Gastrocnemius medialis (tissue), 4 donors: ENCODE results near the gene MAPK4. TPM values are rescaled to one million over a fixed set of nuclear protein-coding genes. Genes with fewer than 3 reads are reported as not detected.

ENCODE experiments used
- ATAC-seq, 2 donors: fragments of 150-250 bp; one replicate each; pipeline ENCODE4 v1.9.1; 2016
- DNase-seq, 2 donors: peaks; one replicate each; pipeline ENCODE4 v3.0.0-alpha.2; 2019
- H3K27ac ChIP-seq, 4 donors: fragments of 200-600 bp; sonication (generic); 1 replicate in 1 of 4; 2 replicates in 3 of 4; pipeline ENCODE4 v1.5.1; 2016 to 2018; ENCODE audit warnings: mild to moderate bottlenecking in 2 of 4, moderate library complexity in 1 of 4
- H3K27me3 ChIP-seq, 3 donors: fragments of 200-600 bp; sonication (generic) in 2 of 3; 1 replicate in 1 of 3; 2 replicates in 2 of 3; pipeline versions ENCODE4 v1.5.1 to v1.6.0; 2016 to 2019; ENCODE audit warnings: mild to moderate bottlenecking in 1 of 3, moderate library complexity in 1 of 3
- H3K36me3 ChIP-seq, 2 donors: fragments of 200-600 bp; sonication (generic) in 1 of 2; one replicate each; pipeline ENCODE4 v1.5.1; 2017 to 2018
- H3K4me1 ChIP-seq, 2 donors: fragments of 200-600 bp; sonication (generic) in 1 of 2; one replicate each; pipeline ENCODE4 v1.5.1; 2016 to 2017; ENCODE audit warnings: mild to moderate bottlenecking in 2 of 2
- H3K4me3 ChIP-seq, 4 donors: fragments of 200-600 bp; sonication (generic) in 3 of 4; 1 replicate in 1 of 4; 2 replicates in 3 of 4; pipeline ENCODE4 v1.5.1; 2016 to 2019; ENCODE audit warnings: mild to moderate bottlenecking in 2 of 4
- H3K9me3 ChIP-seq, 3 donors: fragments of 200-600 bp; sonication (generic) in 2 of 3; 1 replicate in 1 of 3; 2 replicates in 2 of 3; pipeline ENCODE4 v1.5.1; 2016 to 2019
- CTCF ChIP-seq, 5 experiments: fragments of 450-650 bp in 3 of 5; fragments of 200-600 bp in 2 of 5; sonication (generic) in 2 of 5; IDR thresholded peaks in 4 of 5; conservative IDR thresholded peaks in 1 of 5; 1 replicate in 4 of 5; 2 replicates in 1 of 5; pipeline ENCODE4 v1.5.1; 2016 to 2019; ENCODE audit warnings: antibody characterized with exemption in 5 of 5, mild to moderate bottlenecking in 3 of 5, moderate library complexity in 3 of 5
- POLR2A ChIP-seq, 2 donors: fragments of 450-650 bp; IDR thresholded peaks; one replicate each; pipeline ENCODE4 v1.6.1; 2017; ENCODE audit warnings: antibody characterized with exemption in 2 of 2, mild to moderate bottlenecking in 2 of 2, moderate library complexity in 2 of 2
- in situ Hi-C, 4 donors: fragments of 200-750 bp; cut with MboI; loops; one replicate each; pipeline versions ENCODE4 v1.15.0 to v1.8.0; 2017; ENCODE audit warnings: low sequenced_read_pairs in 4 of 4
- intact Hi-C: fragments of 100-400 bp; cut with DNase I; formaldehyde crosslinking; loops from one replicate; pipeline ENCODE4 v1.15.1; 2023; ENCODE audit warnings: low total_unique reads
- total RNA-seq, 4 donors: library from RNA; depleted of rRNA; stranded (reverse); fragments of >200 nt; gene quantifications; one replicate each; pipeline versions ENCODE4 v1.1.0 to v1.2.3, GENCODE V29; 2016

MAPK4 gene
- total RNA-seq, 4 donors from 2014 or later, result 0.68 to 2.4 (median 1.7) TPM

GRCh38 chr18:50644146-50644545, 84.3 kb downstream of the MAPK4 start:
- intact Hi-C loops, result no loop called here
- TF ChIP-seq POLR2A (IDR thresholded peaks at IDR 0.05), result no peak
- no peak for TF ChIP-seq CTCF (IDR thresholded peaks at IDR 0.05 in 4 of 5, conservative IDR thresholded peaks at IDR 0.05 in 1 of 5)
- H3K4me3 ChIP-seq, result no peak overlapping the region
- DNase-seq, result no peak
- in situ Hi-C loops, result no loop called here
- no peaks in the 10 kb centered on the region for H3K36me3 ChIP-seq
- H3K9me3 ChIP-seq, result no peaks in the 10 kb centered on the region
- no peak overlapping the region for H3K27ac ChIP-seq
- no peaks in the 10 kb centered on the region for H3K27me3 ChIP-seq
- ATAC-seq, result no peak
- H3K4me1 ChIP-seq, result peaks cover 0 to 3% of the 10 kb centered on the region in 2 donors

GRCh38 chr18:50644807-50645206, 84.9 kb downstream of the MAPK4 start:
- Histone ChIP-seq H3K36me3 (no peaks in the 10 kb centered on the region), H3K27me3 (no peaks in the 10 kb centered on the region), H3K4me3 (no peak overlapping the region), H3K27ac (no peak overlapping the region), H3K4me1 (peaks cover 0 to 3% of the 10 kb centered on the region in 2 donors), H3K9me3 (no peaks in the 10 kb centered on the region)
- ATAC-seq (no peak), DNase-seq (no peak)
- in situ Hi-C loops (no loop called here), intact Hi-C loops (no loop called here)
- TF ChIP-seq POLR2A (IDR thresholded peaks at IDR 0.05), result no peak
- TF ChIP-seq CTCF (IDR thresholded peaks at IDR 0.05 in 4 of 5, conservative IDR thresholded peaks at IDR 0.05 in 1 of 5), result no peak

- intact Hi-C loops (no loop called here), in situ Hi-C loops (no loop called here)
- H3K9me3 ChIP-seq, result no peaks in the 10 kb centered on the region
- no peak for DNase-seq
- no peaks in the 10 kb centered on the region for H3K36me3 ChIP-seq
- H3K4me1 ChIP-seq, result no peaks in the 10 kb centered on the region
- no peak overlapping the region for H3K4me3 ChIP-seq
- no peaks in the 10 kb centered on the region for H3K27me3 ChIP-seq
- no peak overlapping the region for H3K27ac ChIP-seq
- TF ChIP-seq POLR2A (IDR thresholded peaks at IDR 0.05) (no peak), CTCF (IDR thresholded peaks at IDR 0.05 in 4 of 5, conservative IDR thresholded peaks at IDR 0.05 in 1 of 5) (no peak)
- ATAC-seq, result no peak
These were observed 87.3 kb downstream of the MAPK4 start for GRCh38 chr18:50647237-50647636.

- TF ChIP-seq CTCF (IDR thresholded peaks at IDR 0.05 in 4 of 5, conservative IDR thresholded peaks at IDR 0.05 in 1 of 5) (no peak), POLR2A (IDR thresholded peaks at IDR 0.05) (no peak)
- Histone ChIP-seq H3K27ac (no peak overlapping the region), H3K4me1 (no peaks in the 10 kb centered on the region), H3K9me3 (no peaks in the 10 kb centered on the region), H3K4me3 (no peak overlapping the region), H3K36me3 (no peaks in the 10 kb centered on the region), H3K27me3 (no peaks in the 10 kb centered on the region)
- intact Hi-C loops, result no loop called here
- ATAC-seq (no peak), DNase-seq (no peak)
- in situ Hi-C loops, result no loop called here
These were observed 87.9 kb downstream of the MAPK4 start for GRCh38 chr18:50647792-50648191.

- H3K4me1 ChIP-seq, result peaks cover 15 to 16% of the 10 kb centered on the region in 2 donors
- no peak overlapping the region for H3K4me3 ChIP-seq
- no peak for TF ChIP-seq POLR2A (IDR thresholded peaks at IDR 0.05)
- no peak for TF ChIP-seq CTCF (IDR thresholded peaks at IDR 0.05 in 4 of 5, conservative IDR thresholded peaks at IDR 0.05 in 1 of 5)
- in situ Hi-C loops, result no loop called here
- no peaks in the 10 kb centered on the region for H3K9me3 ChIP-seq
- H3K27me3 ChIP-seq, result no peaks in the 10 kb centered on the region
- DNase-seq (peak in 1 of 2 donors; percentile 31), ATAC-seq (peak in 1 of 2 donors; percentile 21)
- no peak overlapping the region for H3K27ac ChIP-seq
- no peaks in the 10 kb centered on the region for H3K36me3 ChIP-seq
- intact Hi-C loops, result loop anchor here (10.0 kb wide), 1 partner anchor 225 kb away; the partner anchor contains the start of gene ME2
These were observed 89.9 kb downstream of the MAPK4 start for GRCh38 chr18:50649821-50650220.
